GM20000 (cell line): ENCODE measurements around the gene SLC22A15.

Experiments
- DNase-seq: peaks from one replicate; pipeline ENCODE4 v3.0.0; 2012; ENCODE audit warnings: low spot score
- TF ChIP-seq, protein P1 (sequence below): IDR thresholded peaks from 2 replicates; pipeline ENCODE4 v1.5.1; 2012; ENCODE audit warnings: mild to moderate bottlenecking, control low read depth; ENCODE audit errors: extremely low read depth, missing control alignments

Gene SLC22A15

DNA sequence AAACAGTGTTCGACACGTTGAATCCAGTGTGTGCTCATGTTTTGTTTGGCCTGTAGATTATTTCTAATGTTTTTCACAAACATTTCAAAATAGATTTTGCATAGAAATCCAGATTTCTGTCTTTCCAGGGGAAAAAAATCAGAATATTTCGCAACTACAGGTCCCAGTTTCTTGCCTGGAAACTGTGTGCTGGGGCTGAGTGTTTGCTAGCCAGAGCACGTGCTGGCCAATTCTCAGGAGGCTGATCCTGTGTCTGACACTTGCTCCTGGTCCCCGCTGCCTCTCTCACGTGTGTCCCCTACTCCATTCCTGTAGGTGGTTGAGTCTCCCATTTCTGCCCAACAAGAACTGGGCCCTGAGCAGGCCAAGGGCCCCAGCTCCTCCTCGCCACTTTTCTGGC lies 137.3 kb downstream of the SLC22A15 start:
- TF ChIP-seq, protein P1, sequence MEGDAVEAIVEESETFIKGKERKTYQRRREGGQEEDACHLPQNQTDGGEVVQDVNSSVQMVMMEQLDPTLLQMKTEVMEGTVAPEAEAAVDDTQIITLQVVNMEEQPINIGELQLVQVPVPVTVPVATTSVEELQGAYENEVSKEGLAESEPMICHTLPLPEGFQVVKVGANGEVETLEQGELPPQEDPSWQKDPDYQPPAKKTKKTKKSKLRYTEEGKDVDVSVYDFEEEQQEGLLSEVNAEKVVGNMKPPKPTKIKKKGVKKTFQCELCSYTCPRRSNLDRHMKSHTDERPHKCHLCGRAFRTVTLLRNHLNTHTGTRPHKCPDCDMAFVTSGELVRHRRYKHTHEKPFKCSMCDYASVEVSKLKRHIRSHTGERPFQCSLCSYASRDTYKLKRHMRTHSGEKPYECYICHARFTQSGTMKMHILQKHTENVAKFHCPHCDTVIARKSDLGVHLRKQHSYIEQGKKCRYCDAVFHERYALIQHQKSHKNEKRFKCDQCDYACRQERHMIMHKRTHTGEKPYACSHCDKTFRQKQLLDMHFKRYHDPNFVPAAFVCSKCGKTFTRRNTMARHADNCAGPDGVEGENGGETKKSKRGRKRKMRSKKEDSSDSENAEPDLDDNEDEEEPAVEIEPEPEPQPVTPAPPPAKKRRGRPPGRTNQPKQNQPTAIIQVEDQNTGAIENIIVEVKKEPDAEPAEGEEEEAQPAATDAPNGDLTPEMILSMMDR: no peak
- no peak for DNase-seq

DNA sequence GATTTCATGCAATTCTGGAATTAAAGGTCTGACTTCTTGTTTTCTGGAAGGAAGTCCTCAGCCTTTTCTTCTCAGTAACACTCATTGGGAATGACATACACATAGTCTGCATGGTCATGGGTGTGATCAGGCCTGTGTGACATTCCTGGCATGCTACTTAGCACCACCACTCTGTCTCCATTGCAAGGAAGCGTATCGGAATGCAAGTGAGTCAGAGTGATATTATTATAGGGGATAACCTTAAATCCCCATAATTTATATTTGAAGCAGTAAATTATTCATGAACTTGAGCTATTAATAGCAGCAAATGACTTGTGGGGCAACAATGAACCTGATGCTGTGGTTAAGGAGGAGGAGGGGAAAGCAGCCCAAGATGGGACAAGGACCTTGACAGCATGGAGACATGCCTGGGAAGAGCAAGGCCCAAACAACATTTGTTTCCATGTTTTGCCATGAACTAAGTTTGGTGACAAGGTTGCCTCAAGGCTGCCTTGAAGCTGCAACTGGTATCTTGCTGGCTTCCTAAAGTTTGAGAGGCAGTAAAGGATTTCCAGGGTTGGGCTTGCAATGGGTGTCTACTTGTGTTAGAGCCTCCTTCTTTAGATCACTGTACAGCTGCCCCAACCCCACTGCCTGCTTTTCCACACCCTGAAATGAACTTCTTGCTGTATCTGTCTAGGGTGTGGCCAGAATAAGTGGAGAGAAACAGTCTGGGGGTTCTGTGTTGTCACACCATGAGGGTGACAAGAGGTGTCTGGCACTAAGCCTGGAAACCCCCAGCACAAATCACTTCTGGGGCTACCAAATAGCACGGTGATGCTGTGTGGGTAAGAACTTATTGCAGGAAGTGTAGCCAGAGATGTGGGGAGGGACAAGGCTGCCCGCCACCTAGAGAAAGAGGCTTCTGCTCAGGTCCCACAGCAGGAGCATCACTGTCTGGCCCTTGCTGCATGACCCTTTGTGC lies 139.4 kb downstream of the SLC22A15 start:
- no peak for DNase-seq

DNA sequence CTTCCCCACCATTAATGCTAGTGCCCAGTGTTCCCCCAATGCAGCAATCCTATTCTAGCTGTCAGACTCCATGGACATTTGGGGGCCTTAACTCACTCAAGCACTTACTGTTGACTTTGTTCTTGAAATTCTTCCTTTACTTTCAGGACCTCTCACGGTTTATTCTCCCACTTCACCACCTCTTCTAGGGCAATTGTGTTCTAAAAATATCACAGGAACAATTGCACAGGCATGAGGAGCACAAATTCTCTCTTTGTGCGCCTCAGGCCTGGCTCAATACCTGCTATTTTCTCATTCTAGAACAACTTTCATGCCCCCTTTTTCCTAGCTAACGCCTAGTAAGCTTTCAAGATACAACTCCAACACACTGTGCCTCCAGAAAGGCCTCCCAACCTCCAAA lies 142.2 kb downstream of the SLC22A15 start:
- TF ChIP-seq, protein P1: no peak
- no peak for DNase-seq

More for the DNA sequence above, 139.4 kb downstream of the SLC22A15 start:
- TF ChIP-seq, protein P1: no peak
